Esophagus mucosa (tissue), 1 donor: Measurements from ENCODE around the gene MED14. TPM values are rescaled to one million over a fixed set of nuclear protein-coding genes. Genes with fewer than 3 reads are reported as not detected.

Source experiments
- ATAC-seq: fragments of 200-7000 bp; cut with Tn5 transposase; one replicate; pipeline ENCODE4 v1.9.1; 2020
- total RNA-seq: library from RNA; stranded (reverse); gene quantifications from one replicate; pipeline ENCODE4 v1.2.4, GENCODE V29; 2023
- donor health status: DM: yes; HTN: yes; CAD: no.

Gene MED14
- total RNA-seq, 1 donor from 2014 or later, result 39.6 TPM

- ATAC-seq, result no peak
Observed at GRCh38 chrX:40663078-40663740, 72.1 kb downstream of the MED14 start.

- ATAC-seq, result no peak
Observed at GRCh38 chrX:40661489-40661888, 73.9 kb downstream of the MED14 start.

- no peak for ATAC-seq
Observed at GRCh38 chrX:40660381-40660780, 75.0 kb downstream of the MED14 start.

GRCh38 chrX:40653535-40653934 lies 81.8 kb downstream of the MED14 start:
- no peak for ATAC-seq

GRCh38 chrX:40652664-40653063 lies 82.7 kb downstream of the MED14 start:
- ATAC-seq, result no peak

- no peak for ATAC-seq
Observed at GRCh38 chrX:40651620-40652223, 83.6 kb downstream of the MED14 start.

GRCh38 chrX:40647307-40648197 lies 87.8 kb downstream of the MED14 start, which contains the start of gene CXorf38:
Gene CXorf38, minus strand, starts transcription at chrX:40647561. Its CDS starts 41 bp downstream, at chrX:40647520.
- peak; percentile 92 for ATAC-seq

GRCh38 chrX:40646489-40647306 lies 88.6 kb downstream of the MED14 start:
- ATAC-seq, result peak; percentile 24

- peak; percentile 50 for ATAC-seq
Observed at GRCh38 chrX:40644821-40645358, 90.5 kb downstream of the MED14 start.

GRCh38 chrX:40644176-40644575 lies 91.2 kb downstream of the MED14 start:
- ATAC-seq, result peak; percentile 33

- no peak for ATAC-seq
Observed at GRCh38 chrX:40637687-40638086, 97.7 kb downstream of the MED14 start.

- no peak for ATAC-seq
Observed at GRCh38 chrX:40632199-40632598, 103.1 kb downstream of the MED14 start.

GRCh38 chrX:40628506-40628905 lies 106.8 kb downstream of the MED14 start:
- no peak for ATAC-seq

GRCh38 chrX:40625294-40625693 lies 110.0 kb downstream of the MED14 start:
- ATAC-seq, result no peak

GRCh38 chrX:40623665-40624064 lies 111.7 kb downstream of the MED14 start:
- no peak for ATAC-seq

GRCh38 chrX:40623139-40623536 lies 112.2 kb downstream of the MED14 start, which contains the start of gene MPC1L:
Gene MPC1L, plus strand, starts transcription at chrX:40623428. Its CDS starts 138 bp downstream, at chrX:40623566.
- no peak for ATAC-seq

- no peak for ATAC-seq
Observed at GRCh38 chrX:40622479-40623138, 112.7 kb downstream of the MED14 start.

- no peak for ATAC-seq
Observed at GRCh38 chrX:40617566-40617965, 117.8 kb downstream of the MED14 start.

- no peak for ATAC-seq
Observed at GRCh38 chrX:40615976-40616375, 119.4 kb downstream of the MED14 start.

GRCh38 chrX:40612511-40612910 lies 122.8 kb downstream of the MED14 start:
- no peak for ATAC-seq

- ATAC-seq, result no peak
Observed at GRCh38 chrX:40607381-40607780, 128.0 kb downstream of the MED14 start.
